Nephron progenitor cell (in vitro differentiated cells): ENCODE results near the gene RFPL1.
"Not testable (repeated sequence)": the region's sequence is repeated elsewhere in the genome, so short reads cannot be mapped to it uniquely, and the experiment has no call there.

Source experiments
- DNase-seq: peaks from one replicate; pipeline ENCODE4 v3.0.0; 2021
- H3K27ac Mint-ChIP-seq: 2 replicates; pipeline ENCODE4 v1.8.0; 2021; ENCODE audit warnings: mild to moderate bottlenecking, moderate library complexity, mixed read lengths
- H3K27me3 Mint-ChIP-seq: 2 replicates; pipeline ENCODE4 v1.8.0; 2021; ENCODE audit warnings: mild to moderate bottlenecking, low read depth, mixed read lengths; ENCODE audit not compliant: poor library complexity
- H3K36me3 Mint-ChIP-seq: 2 replicates; pipeline ENCODE4 v1.8.0; 2021; ENCODE audit warnings: low read depth, mixed read lengths
- H3K4me1 Mint-ChIP-seq: 2 replicates; pipeline ENCODE4 v1.8.0; 2021; ENCODE audit warnings: mixed read lengths
- H3K4me3 Mint-ChIP-seq: 2 replicates; pipeline ENCODE4 v1.8.0; 2021; ENCODE audit warnings: mild to moderate bottlenecking, moderate library complexity, mixed read lengths
- H3K9me3 Mint-ChIP-seq: 2 replicates; pipeline ENCODE4 v1.8.0; 2021; ENCODE audit warnings: mild to moderate bottlenecking, moderate library complexity, mixed read lengths
- CTCF ChIP-seq: fragments of 200-600 bp; sonication (generic); IDR thresholded peaks from 2 replicates; pipeline ENCODE4 v1.5.0; 2021; ENCODE audit warnings: antibody characterized with exemption

Gene RFPL1

GRCh38 chr22:29396126-29396525 is 42.3 kb upstream of the RFPL1 start:
- Mint-ChIP-seq H3K36me3 (no peaks in the 10 kb centered on the region), H3K4me3 (no peak overlapping the region), H3K27me3 (peaks cover 34% of the 10 kb centered on the region), H3K4me1 (no peaks in the 10 kb centered on the region), H3K9me3 (no peaks in the 10 kb centered on the region), H3K27ac (no peak overlapping the region)
- DNase-seq, result no peak
- TF ChIP-seq CTCF, result no peak

- TF ChIP-seq CTCF, result no peak
- Mint-ChIP-seq H3K9me3 (no peaks in the 10 kb centered on the region), H3K4me3 (no peak overlapping the region), H3K36me3 (no peaks in the 10 kb centered on the region), H3K27ac (no peak overlapping the region), H3K4me1 (no peaks in the 10 kb centered on the region), H3K27me3 (peaks cover 34% of the 10 kb centered on the region)
- no peak for DNase-seq
Observed at GRCh38 chr22:29397791-29398190, 40.6 kb upstream of the RFPL1 start.

- no peak overlapping the region for H3K4me3 Mint-ChIP-seq
- peaks cover 38% of the 10 kb centered on the region for H3K27me3 Mint-ChIP-seq
- TF ChIP-seq CTCF, result no peak
- H3K27ac Mint-ChIP-seq, result no peak overlapping the region
- no peak for DNase-seq
- H3K36me3 Mint-ChIP-seq, result no peaks in the 10 kb centered on the region
- H3K9me3 Mint-ChIP-seq, result no peaks in the 10 kb centered on the region
- H3K4me1 Mint-ChIP-seq, result no peaks in the 10 kb centered on the region
Observed at GRCh38 chr22:29400576-29400975, 37.8 kb upstream of the RFPL1 start.

- not testable (repeated sequence) for H3K36me3 Mint-ChIP-seq, H3K9me3 Mint-ChIP-seq, H3K4me3 Mint-ChIP-seq, DNase-seq, H3K4me1 Mint-ChIP-seq, H3K27ac Mint-ChIP-seq
- H3K27me3 Mint-ChIP-seq, result peaks cover 32% of the 10 kb centered on the region
Observed at GRCh38 chr22:29401538-29401937, 36.8 kb upstream of the RFPL1 start.

GRCh38 chr22:29408940-29409339 is 29.4 kb upstream of the RFPL1 start:
- DNase-seq, result no peak
- Mint-ChIP-seq H3K4me3 (no peak overlapping the region), H3K9me3 (no peaks in the 10 kb centered on the region), H3K4me1 (no peaks in the 10 kb centered on the region), H3K27ac (no peak overlapping the region), H3K27me3 (peaks cover 18% of the 10 kb centered on the region), H3K36me3 (no peaks in the 10 kb centered on the region)
- no peak for TF ChIP-seq CTCF

GRCh38 chr22:29411569-29412211 is 26.7 kb upstream of the RFPL1 start:
- not testable (repeated sequence) for H3K4me1 Mint-ChIP-seq, H3K4me3 Mint-ChIP-seq, H3K9me3 Mint-ChIP-seq, H3K27ac Mint-ChIP-seq, DNase-seq, H3K36me3 Mint-ChIP-seq
- H3K27me3 Mint-ChIP-seq, result peaks cover 22% of the 10 kb centered on the region

- DNase-seq, H3K36me3 Mint-ChIP-seq, H3K27ac Mint-ChIP-seq, H3K9me3 Mint-ChIP-seq, H3K4me1 Mint-ChIP-seq, H3K4me3 Mint-ChIP-seq: not testable (repeated sequence)
- peak; percentile 39 for TF ChIP-seq CTCF
- H3K27me3 Mint-ChIP-seq, result peaks cover 29% of the 10 kb centered on the region
Observed at GRCh38 chr22:29412772-29413171, 25.6 kb upstream of the RFPL1 start.

GRCh38 chr22:29414951-29415591 is 23.3 kb upstream of the RFPL1 start:
- H3K9me3 Mint-ChIP-seq, DNase-seq, H3K27ac Mint-ChIP-seq, H3K4me3 Mint-ChIP-seq, H3K36me3 Mint-ChIP-seq: not testable (repeated sequence)
- peaks cover 13% of the 10 kb centered on the region for H3K4me1 Mint-ChIP-seq
- H3K27me3 Mint-ChIP-seq, result peaks cover 29% of the 10 kb centered on the region

GRCh38 chr22:29418704-29419103 is 19.7 kb upstream of the RFPL1 start:
- H3K27ac Mint-ChIP-seq, H3K9me3 Mint-ChIP-seq, H3K4me3 Mint-ChIP-seq, DNase-seq, H3K36me3 Mint-ChIP-seq: not testable (repeated sequence)
- H3K27me3 Mint-ChIP-seq, result peaks cover 30% of the 10 kb centered on the region
- H3K4me1 Mint-ChIP-seq, result peaks cover 22% of the 10 kb centered on the region
